NOMO-1 treated with DMSO at 0.1 percent for 48 hours (cell line): Measurements from ENCODE around the gene GSN.

ENCODE experiments used
- DNase-seq: peaks from one replicate; lab custom pipeline; 2025; ENCODE audit not compliant: unreplicated experiment; lab: John Stamatoyannopoulos, UW

GSN gene

DNA sequence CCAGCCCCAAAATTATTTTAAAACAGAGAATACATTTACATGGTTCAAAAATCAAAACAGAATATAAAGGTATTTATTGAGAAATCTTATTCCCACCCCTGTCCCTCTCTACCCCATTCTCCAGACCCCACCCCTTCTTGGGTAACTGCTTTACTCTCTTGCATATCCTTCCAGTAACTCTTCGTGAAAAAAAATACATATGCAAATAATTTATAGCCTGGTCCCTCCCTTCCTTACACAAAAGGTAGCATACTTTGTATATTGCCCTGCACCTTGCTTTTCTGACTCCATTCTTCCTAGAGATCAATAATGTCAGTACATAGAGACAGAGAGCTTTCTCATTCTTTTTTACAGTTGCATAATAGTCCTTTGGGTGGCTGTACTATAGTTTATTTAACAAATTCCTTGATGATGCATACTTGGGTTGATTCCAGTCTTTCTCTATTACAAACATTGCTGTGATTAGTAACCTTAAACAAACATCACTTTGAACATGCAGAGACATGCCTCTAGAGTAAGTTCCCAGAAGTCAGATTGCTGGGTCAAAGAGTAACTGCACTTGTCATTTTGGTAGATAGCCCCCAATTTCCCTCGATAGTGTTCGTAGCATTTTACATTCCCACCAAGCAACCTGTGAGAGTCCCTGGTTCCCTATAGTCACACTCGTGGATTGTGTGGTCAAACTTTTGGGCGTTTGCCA, 54.2 kb downstream of the GSN start:
- DNase-seq: no peak

DNA sequence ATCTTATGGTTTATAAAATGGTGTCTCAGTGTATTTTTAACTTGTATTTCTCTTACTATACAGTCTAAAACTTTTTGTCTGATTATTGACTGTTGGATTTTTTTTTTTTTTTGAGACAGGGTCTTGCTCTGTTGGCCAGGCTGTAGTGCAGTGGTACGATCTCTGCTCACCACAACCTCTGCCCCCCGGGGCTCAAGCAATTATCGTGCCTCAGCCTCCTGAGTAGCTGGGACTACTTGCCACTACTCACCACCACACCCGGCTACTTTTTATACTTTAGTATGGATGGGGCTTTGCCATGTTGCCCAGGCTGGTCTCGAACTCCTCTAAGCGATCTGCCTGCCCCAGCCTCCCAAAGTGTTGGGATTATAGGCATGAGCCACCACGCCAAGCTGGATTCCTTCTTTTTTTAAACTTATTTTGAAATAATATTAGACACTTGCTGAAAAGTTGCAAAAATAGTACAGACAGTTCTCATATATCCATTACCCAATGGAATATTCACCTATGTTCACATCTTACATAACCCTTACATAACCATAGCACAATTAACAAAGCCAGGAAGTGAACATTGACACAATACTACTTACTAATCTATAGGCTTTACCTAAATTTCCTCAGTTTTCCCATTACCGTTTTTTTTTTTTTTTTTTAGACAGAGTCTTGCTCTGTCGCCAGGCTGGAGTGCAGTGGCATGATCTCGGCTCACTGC, 54.9 kb downstream of the GSN start:
- DNase-seq: peak; percentile 29

DNA sequence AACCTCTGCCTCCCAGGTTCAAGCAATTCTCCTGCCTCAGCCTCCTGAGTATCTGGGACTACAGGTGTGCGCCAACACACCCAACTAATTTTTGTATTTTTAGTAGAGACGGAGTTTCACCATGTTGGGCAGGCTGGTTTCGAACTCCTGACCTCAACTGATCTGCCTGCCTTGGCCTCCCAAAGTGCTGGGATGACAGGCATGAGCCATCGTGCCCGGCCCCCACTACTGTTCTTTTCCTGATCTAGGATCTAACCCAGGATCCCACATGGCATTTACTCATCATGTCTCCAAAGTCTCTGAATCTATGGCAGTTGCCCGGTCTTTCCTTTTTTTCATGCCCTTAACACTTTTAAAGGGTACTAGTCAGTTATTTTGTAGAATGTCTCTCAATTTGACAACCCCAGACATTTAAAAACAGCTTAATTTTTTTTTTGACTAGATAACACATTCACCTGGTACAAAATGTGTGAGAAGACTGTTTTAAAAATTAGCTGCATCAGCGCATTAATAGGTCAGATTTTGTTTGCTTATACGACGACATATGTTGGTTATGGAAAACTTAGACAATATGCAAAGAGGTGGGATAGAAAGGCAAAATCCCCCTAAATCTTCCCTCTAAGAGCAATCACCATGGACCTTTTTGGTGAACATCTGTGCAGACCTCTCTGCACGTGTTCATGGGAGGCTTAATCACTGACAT, 55.6 kb downstream of the GSN start:
- DNase-seq: no peak

DNA sequence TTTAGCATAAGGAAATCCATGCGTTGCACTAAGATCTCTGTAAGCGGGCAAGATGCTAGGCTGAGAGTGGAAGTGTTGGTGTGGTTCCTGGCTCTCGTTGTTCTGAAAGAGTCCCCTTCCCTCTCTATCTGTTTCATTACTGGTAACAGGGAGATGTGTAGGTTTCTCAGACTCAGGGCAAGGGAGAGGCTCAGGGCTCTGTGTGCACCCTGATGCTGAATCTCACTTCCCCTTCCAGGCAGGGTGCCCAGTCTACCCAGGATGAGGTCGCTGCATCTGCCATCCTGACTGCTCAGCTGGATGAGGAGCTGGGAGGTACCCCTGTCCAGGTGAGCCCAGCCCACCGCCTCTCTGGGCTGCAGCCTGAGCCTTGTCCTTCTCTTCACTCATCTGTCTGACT, 56.4 kb downstream of the GSN start:
- DNase-seq: no peak

DNA sequence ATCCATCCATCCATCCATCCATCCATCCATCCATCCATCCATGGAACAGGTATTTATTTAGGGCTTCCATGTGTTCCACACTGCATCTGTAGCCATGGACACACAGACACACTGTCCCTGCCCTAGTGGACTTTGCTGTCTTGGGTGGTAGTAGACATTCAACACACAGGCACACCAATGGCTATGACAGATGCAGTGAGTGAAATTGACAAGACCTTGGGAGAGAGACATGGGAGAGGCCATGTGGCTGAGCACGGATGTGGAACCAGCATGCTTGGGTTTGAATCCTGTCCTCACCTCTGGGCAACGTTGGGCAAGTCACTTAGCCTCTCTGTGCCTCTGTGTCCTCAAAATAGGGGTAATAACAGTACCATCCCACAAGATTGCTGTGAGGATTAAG, 56.8 kb downstream of the GSN start:
- DNase-seq: no peak

DNA sequence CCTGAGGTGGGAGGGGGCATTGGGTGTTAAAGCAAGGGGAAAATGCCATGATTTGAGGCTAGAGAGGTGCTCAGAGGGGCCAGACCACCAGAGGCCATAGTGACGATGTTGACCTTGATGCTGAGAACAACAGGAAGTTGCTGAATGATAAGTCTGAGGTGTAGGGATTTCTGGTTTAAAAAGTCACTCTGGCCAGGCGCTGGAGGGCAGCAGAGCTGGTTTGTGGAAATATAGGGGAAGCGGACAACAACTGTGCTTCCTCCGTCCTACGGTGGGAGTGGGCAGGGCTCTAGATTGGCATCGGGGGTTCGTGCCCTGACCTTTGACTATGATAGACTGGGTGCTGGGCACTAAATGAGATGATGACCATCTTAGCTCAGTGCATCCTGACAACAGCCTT, 57.4 kb downstream of the GSN start:
- DNase-seq: no peak

DNA sequence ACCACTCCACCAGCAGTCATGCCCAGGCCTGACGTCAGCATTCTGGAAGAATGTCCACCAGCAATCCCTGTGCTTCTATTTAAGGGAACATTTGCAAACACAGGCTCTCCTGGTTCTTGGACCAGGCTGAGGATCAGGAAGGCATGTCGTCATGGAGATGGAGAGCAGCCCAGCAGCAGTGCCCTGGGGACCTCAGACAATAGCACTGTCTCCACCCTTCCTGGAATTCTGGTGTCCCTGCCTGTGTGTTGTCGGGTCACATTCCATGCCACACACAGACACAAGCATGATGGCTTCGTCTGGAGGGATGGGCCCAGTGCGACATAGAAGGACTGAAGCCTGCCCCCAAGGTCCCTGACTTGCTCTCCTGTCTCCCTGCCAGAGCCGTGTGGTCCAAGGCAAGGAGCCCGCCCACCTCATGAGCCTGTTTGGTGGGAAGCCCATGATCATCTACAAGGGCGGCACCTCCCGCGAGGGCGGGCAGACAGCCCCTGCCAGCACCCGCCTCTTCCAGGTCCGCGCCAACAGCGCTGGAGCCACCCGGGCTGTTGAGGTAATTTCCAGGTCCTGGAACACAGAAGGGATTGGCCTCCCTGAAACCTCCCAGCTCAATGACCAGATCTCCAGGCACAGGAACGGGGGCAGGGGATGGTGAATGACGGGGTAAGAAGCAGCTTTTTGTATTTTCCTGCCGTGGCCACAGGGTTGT, 58.3 kb downstream of the GSN start:
- DNase-seq: no peak

DNA sequence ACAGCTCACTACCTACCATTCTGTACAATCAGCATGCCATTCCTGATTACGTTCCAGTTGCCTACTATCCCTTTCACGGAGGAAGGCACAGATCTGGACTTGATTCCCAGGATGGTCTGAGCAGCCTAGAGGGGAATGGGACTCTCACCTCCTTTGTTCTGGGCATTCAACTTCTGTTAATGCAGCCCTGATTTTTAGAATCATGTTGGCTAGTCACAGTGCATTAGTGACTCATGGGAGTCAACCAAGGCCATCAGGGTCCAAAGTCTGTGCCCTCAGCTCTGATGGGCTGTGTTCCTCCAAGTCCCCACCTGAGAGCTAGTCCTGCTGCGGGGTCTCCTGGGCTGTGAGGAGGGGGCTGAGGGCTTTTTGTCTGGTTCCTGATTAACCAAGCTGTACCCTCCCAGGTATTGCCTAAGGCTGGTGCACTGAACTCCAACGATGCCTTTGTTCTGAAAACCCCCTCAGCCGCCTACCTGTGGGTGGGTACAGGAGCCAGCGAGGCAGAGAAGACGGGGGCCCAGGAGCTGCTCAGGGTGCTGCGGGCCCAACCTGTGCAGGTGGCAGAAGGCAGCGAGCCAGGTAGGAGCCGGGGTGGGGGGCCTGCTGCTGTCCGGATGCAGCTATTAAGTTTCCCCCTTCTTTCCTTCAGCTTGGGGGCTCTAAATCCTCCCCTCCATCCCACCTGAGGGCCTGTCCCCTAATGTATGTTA, 59.1 kb downstream of the GSN start:
- no peak for DNase-seq

DNA sequence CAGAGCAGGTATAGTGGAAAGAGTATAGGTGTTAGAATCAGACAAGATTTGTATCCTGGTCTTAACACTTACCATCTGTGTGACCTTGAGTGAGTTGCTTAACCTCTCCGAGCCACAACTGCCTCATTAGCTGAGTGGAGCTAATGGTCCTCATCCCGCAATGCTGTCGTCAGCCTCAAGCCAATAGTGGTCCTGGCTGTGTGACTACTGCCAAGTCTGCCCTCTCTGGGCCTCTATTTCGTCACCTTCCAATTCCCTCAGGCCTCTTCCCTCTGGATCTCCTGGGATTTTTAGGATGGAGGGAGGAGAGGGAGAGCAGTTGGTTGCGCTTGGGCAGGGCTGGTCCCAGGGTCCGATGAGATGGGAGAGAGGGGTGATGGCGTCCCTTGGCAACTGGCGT, 60.5 kb downstream of the GSN start:
- no peak for DNase-seq

DNA sequence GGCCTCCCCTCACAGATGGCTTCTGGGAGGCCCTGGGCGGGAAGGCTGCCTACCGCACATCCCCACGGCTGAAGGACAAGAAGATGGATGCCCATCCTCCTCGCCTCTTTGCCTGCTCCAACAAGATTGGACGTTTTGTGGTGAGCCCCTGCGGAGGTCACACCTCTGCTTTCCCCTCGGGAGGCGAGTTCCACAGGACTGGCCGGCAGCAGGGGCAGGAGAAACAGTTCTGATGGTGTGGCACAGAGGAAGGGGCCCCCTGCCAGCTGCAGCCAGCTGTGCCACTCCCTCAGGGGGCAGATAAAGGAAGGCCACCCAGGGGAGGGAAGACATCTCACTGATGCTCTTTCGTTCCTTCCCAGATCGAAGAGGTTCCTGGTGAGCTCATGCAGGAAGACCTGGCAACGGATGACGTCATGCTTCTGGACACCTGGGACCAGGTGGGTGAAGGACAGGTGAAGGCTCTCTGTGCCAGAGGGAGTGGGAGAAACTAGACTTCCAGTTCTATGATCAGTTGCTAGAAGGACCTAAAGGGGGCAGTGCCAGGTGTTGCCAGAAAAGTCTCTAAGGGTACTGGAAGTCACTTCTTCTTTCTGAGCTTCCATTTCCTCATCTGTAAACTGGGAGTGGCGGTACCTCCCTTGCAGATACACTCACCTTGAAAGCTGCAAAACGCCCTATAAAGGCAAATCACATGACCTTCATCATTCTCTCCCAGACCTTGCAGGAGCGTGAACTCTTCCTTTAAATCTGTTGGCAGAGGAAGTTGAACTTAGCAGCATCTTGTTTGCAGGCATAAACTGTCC, 61.1 kb downstream of the GSN start:
- no peak for DNase-seq

DNA sequence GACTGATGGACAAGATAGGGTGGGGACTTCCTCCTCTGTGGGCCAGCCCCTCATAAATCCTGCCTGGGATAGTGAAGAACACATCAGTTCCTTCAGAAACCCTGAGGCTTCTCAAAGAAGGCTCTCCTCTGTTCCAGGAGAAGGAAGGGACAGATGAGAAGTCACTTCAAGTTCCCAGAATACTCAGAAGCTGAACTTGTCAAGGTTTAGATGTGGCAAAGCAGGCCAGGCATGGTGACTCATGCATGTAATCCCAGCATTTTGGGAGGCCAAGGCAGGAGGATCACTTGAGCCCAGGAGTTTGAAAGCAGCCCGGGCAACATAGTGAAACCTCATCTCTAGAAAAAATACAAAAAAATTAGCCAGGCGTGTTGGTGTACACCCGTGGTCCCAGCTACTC, 63.6 kb downstream of the GSN start:
- no peak for DNase-seq

DNA sequence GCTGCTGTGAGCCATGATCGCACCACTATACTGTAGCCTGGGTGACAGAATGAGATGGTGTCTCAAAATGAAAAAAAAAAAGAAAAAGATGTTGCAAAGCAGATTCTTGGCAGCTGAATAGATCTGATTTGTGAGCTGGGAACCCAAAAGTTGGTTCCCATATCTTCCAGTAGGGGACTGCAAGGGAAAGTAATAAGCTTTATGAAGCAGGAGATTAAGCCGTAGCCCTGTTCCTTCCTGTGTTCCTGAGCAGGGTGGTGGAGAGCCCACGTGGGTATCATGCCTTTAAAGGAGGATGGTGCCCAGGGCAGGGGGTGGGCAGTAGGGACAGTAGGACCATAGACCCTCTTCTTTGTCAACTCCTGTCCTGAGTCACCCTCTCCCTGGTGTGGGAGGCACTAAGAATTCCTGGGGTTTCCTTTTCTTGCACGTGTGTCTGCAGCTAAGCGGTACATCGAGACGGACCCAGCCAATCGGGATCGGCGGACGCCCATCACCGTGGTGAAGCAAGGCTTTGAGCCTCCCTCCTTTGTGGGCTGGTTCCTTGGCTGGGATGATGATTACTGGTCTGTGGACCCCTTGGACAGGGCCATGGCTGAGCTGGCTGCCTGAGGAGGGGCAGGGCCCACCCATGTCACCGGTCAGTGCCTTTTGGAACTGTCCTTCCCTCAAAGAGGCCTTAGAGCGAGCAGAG, 64.2 kb downstream of the GSN start:
- DNase-seq: no peak

DNA sequence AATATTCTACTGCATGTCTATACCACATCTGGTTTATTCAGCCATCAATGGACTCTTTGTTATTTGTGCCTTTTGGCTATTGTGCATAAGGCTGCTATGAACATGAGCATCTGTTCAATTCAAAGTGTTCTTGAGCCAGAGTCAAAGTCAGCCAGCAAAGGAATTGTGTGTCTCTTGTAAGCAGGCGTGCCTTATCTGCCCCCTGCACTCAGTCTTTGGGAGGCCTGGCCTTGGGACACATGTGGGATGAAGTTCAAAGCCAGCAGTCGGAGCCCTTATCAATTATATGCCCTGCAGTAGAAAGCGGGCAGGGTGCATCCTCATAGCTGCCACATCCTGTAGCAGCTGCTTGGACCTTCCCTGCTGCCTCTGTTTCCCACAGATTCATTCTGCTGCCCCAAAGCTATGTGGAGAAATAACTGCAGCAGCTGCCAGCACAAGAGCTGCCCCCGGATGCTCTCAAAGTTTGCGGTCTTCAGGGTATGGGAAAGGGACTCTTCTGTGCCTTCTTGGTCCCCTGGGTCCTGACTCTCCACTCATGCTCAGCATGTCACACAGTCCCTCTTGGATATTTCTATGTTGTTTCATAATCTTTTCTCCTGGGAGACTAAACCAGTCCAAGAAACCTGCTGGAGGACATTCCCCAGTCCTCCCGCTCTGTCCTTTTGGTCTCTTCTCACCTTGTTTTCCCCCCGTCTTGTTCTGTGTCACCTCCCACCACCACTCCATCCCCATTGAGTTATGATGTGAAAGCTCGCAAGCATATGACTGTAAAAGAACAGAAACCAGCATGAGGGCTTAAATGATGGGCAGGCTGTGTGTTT, 66.2 kb downstream of the GSN start:
- no peak for DNase-seq

DNA sequence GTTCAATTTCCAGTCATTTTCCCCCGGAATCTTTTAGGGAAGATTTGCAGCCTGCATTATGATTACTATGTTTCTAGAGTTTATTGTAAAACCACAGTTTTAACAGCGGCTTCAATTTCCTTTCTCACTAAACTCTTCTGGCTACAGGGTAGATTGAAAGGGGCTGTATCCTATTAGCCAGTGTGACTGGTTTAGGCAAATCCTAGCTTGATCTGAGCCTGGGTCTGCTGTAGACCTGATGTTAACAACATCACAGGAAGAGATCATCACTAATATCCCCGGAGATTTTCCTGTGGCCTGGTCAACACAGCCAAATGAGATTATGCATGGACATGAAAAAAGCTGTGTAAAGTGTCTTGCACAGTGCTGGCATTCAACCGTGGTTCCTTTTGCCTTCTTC, 68.7 kb downstream of the GSN start:
- no peak for DNase-seq

DNA sequence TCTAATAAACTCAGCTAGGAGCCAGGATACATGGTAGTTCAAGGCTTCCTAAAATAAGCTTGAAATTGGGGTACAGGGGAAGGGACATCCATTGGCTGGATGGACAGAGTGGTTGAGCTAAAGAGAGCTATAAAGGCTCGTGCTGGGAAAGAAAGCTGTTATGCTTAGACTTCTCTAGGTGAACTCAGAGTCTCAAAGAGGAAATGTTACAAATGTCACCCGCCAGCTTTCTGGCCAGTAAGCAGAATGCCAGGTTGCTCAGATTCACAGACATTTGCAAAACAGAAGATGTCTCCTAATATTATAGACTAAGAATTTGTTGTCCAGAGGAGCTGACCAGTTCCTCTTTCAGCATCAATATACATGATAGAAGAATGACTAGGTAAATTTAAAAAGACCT, 71.5 kb downstream of the GSN start:
- no peak for DNase-seq

DNA sequence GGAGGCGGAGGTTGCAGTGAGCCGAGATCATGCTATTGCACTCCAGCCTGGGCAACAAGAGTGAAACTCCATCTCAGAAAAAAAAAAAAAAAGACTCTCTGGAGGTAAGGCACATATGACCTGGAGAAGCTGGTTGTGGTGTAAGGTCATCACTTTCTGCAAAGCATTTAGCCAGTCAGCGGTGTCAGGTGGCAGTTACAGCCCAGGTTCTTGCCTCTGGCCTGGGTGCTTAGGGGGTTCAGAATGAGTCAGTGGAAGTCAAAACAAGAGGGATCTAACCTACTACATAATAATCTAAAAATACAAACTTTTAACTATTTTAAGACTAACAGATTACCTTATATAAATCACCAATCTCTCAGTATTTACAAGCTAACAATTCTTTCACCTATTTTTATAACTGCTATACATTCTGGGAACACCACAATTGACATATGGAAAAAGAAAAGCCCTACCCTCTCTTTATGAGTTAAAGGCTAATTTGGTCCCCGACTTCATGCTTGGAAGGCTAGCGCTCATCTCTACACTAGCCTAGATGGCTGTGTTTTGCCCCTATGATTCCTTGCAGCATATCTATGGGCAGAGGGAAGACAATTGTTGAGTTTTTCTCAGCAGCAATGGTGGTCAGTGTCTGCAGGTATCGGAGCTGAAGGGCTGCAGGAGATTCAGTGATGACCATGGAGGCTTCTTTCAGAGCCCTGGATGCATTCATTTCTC, 72.9 kb downstream of the GSN start:
- no peak for DNase-seq

DNA sequence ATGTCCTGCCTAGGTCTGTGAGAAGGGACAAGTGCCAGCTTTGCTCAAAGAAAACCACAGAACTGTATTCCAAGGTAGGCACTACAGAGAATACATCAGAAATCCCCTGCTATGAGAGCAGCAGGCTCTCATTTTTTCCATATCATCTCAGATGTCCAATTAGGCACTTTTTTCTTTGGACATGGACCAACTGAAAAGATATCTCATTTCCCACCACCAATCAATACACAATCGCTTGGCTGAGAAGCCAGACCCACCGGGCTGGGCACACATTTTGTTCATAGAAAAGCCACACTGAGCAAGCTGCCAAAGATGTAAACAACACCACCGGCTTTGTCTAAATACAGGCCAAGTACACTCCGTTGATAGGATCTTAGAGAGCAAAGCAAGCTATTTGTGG, 76.2 kb downstream of the GSN start:
- DNase-seq: no peak

DNA sequence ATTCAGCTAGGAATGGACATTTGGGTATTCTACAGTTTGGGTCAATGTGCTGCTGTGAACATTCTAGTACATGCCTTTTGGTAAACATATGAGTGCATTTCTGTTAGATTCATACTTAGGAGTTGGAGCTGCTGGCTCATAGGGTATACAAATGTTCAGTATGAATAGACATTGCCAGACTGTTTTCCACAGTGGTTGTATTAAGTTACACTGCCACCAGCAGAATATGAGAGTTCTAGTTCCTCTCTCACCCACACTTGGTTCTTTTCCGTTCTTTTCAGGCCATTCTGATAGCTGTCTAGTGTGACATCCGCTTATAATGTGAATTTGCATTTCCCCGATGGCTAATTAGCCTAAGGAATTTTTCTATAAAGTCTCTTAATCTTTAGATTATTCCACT, 77.1 kb downstream of the GSN start:
- no peak for DNase-seq
